ENCODE results near the gene EXOSC7. TPM values are rescaled to one million over a fixed set of nuclear protein-coding genes. Genes with fewer than 3 reads are reported as not detected.
A peak's percentile ranks its signal among the peaks of the same experiment; 100 is the strongest.

The EXOSC7 gene
- polyA plus RNA-seq, 1 donor (not counting 4 experiments of a cell fraction or from before 2014, with no cell fraction given): 94.4 TPM

GRCh38 chr3:45011756-45012508 lies 35.9 kb downstream of the EXOSC7 start:
- Histone ChIP-seq H3K9me1 (ENCODE audit: control insufficient read depth, extremely low read depth, insufficient read depth, low read length) (no peaks in the 10 kb centered on the region), H3K27me3 (ENCODE audit: control insufficient read depth, extremely low read depth, insufficient read depth, low read length) (no peaks in the 10 kb centered on the region), H3K9me3 (ENCODE audit: control insufficient read depth, low read depth, low read length) (no peaks in the 10 kb centered on the region), H4K20me1 (ENCODE audit: control insufficient read depth, extremely low read depth, insufficient read depth, low read length) (no peaks in the 10 kb centered on the region), H2AFZ (ENCODE audit: control insufficient read depth, low read length) (no peak overlapping the region), H3K4me2 (ENCODE audit: control insufficient read depth, extremely low read depth, insufficient read depth, low read depth, low read length) (peak overlapping the region; percentile 29), H3K4me1 (ENCODE audit: control insufficient read depth, extremely low read depth, insufficient read depth, low read length) (peaks cover 35% of the 10 kb centered on the region), H3K4me3 (ENCODE audit: control insufficient read depth in 2 of 3, extremely low read depth in 1 of 3, insufficient read depth in 2 of 3, low read depth in 1 of 3, low read length in 3 of 3) (no peak overlapping the region), H3K79me2 (ENCODE audit: control insufficient read depth, insufficient read depth, low read length) (no peaks in the 10 kb centered on the region), H3K27ac (ENCODE audit: control insufficient read depth, insufficient read depth, low read length) (peak overlapping the region; percentile 51), H3K36me3 (ENCODE audit: control insufficient read depth in 2 of 2, extremely low read depth in 1 of 2, insufficient read depth in 2 of 2, low read length in 2 of 2) (peaks cover 11 to 24% of the 10 kb centered on the region in 2 experiments), H3K9ac (ENCODE audit: control insufficient read depth, extremely low read depth, insufficient read depth, low read length) (peak overlapping the region; percentile 23)
- TF ChIP-seq CTCF (optimal IDR thresholded peaks at IDR 0.05 in 1 of 3, IDR thresholded peaks at IDR 0.05 in 1 of 3, conservative IDR thresholded peaks at IDR 0.05 in 1 of 3; ENCODE audit: extremely low read depth in 1 of 3, insufficient read depth in 2 of 3, low read length in 3 of 3) (no peak), EZH2 (IDR thresholded peaks at IDR 0.05; ENCODE audit: low read length) (no peak)
- dilution Hi-C loops (cut with MboI; ENCODE audit: extremely low pct_ligation_motif_present, low sequenced_read_pairs): no loop called here
- DNase-seq (ENCODE audit: low read depth, low spot score) (peak; percentile 38), FAIRE-seq (peak; percentile 80)

GRCh38 chr3:45012577-45012976 lies 36.5 kb downstream of the EXOSC7 start:
- Histone ChIP-seq H3K27me3 (ENCODE audit: control insufficient read depth, extremely low read depth, insufficient read depth, low read length) (no peaks in the 10 kb centered on the region), H3K4me3 (ENCODE audit: control insufficient read depth in 2 of 3, extremely low read depth in 1 of 3, insufficient read depth in 2 of 3, low read depth in 1 of 3, low read length in 3 of 3) (no peak overlapping the region), H4K20me1 (ENCODE audit: control insufficient read depth, extremely low read depth, insufficient read depth, low read length) (no peaks in the 10 kb centered on the region), H3K9ac (ENCODE audit: control insufficient read depth, extremely low read depth, insufficient read depth, low read length) (no peak overlapping the region), H3K36me3 (ENCODE audit: control insufficient read depth in 2 of 2, extremely low read depth in 1 of 2, insufficient read depth in 2 of 2, low read length in 2 of 2) (peaks cover 8 to 18% of the 10 kb centered on the region in 2 experiments), H3K9me3 (ENCODE audit: control insufficient read depth, low read depth, low read length) (no peaks in the 10 kb centered on the region), H2AFZ (ENCODE audit: control insufficient read depth, low read length) (no peak overlapping the region), H3K27ac (ENCODE audit: control insufficient read depth, insufficient read depth, low read length) (peak overlapping the region; percentile 51), H3K4me1 (ENCODE audit: control insufficient read depth, extremely low read depth, insufficient read depth, low read length) (peaks cover 35% of the 10 kb centered on the region), H3K79me2 (ENCODE audit: control insufficient read depth, insufficient read depth, low read length) (no peaks in the 10 kb centered on the region), H3K9me1 (ENCODE audit: control insufficient read depth, extremely low read depth, insufficient read depth, low read length) (no peaks in the 10 kb centered on the region), H3K4me2 (ENCODE audit: control insufficient read depth, extremely low read depth, insufficient read depth, low read depth, low read length) (peak overlapping the region; percentile 29)
- dilution Hi-C loops (cut with MboI; ENCODE audit: extremely low pct_ligation_motif_present, low sequenced_read_pairs): no loop called here
- DNase-seq (ENCODE audit: low read depth, low spot score): no peak
- FAIRE-seq: no peak
- TF ChIP-seq CTCF (optimal IDR thresholded peaks at IDR 0.05 in 1 of 3, IDR thresholded peaks at IDR 0.05 in 1 of 3, conservative IDR thresholded peaks at IDR 0.05 in 1 of 3; ENCODE audit: extremely low read depth in 1 of 3, insufficient read depth in 2 of 3, low read length in 3 of 3) (no peak), EZH2 (IDR thresholded peaks at IDR 0.05; ENCODE audit: low read length) (no peak)

Data from keratinocyte (primary cell).